Esophagus (tissue), 2 donors: ENCODE results near the gene SPTB. TPM values are rescaled to one million over a fixed set of nuclear protein-coding genes. Genes with fewer than 3 reads are reported as not detected.

Experiments
- H3K27ac ChIP-seq, 2 donors: one replicate each; pipeline ENCODE4 v1.5.1; 2013; ENCODE audit warnings: low read depth in 2 of 2, mild to moderate bottlenecking in 2 of 2, inconsistent platforms in 1 of 2, low read length in 1 of 2, moderate library complexity in 1 of 2
- H3K27me3 ChIP-seq, 2 donors: one replicate each; pipeline ENCODE4 v1.6.1; 2013; ENCODE audit warnings: low read length in 2 of 2, control low read depth in 1 of 2, mild to moderate bottlenecking in 1 of 2; ENCODE audit not compliant: insufficient read depth in 2 of 2, control insufficient read depth in 1 of 2
- H3K36me3 ChIP-seq, 2 donors: one replicate each; pipeline ENCODE4 v1.6.1; 2013; ENCODE audit warnings: low read length in 1 of 2; ENCODE audit not compliant: control insufficient read depth in 2 of 2, insufficient read depth in 2 of 2
- H3K4me1 ChIP-seq, 2 donors: one replicate each; pipeline ENCODE4 v1.6.1; 2013; ENCODE audit warnings: low read length in 1 of 2; ENCODE audit not compliant: control insufficient read depth in 2 of 2, insufficient read depth in 2 of 2
- H3K4me3 ChIP-seq, 2 donors: one replicate each; pipeline ENCODE4 v1.5.1; 2013; ENCODE audit warnings: low read length in 2 of 2, mild to moderate bottlenecking in 2 of 2, low read depth in 1 of 2, moderate library complexity in 1 of 2
- H3K9me3 ChIP-seq, 2 donors: one replicate each; pipeline ENCODE4 v1.6.1; 2013; ENCODE audit warnings: mild to moderate bottlenecking in 2 of 2, low read depth in 1 of 2, low read length in 1 of 2, moderate library complexity in 1 of 2; ENCODE audit not compliant: control insufficient read depth in 2 of 2, insufficient read depth in 1 of 2
- WGBS, 2 donors: extraction: QIAGEN DNeasy Blood & Tissue Kit; methylation state at CpG; one replicate each; pipeline ENCODE4 v1.1.7; 2013; 5-methylcytosine and 5-hydroxymethylcytosine counted together
- polyA plus RNA-seq, 2 donors: library from polyadenylated mRNA; stranded (reverse); fragments of 200-250 nt; gene quantifications; one replicate each; pipeline ENCODE4 v1.2.3, GENCODE V29; 2013
- donor health status: healthy with polysubstance abuse.
- donor health status: Bipolar disorder and iron deficiency.

SPTB gene
- polyA plus RNA-seq, 2 donors: 0.11 to 0.41 TPM

DNA sequence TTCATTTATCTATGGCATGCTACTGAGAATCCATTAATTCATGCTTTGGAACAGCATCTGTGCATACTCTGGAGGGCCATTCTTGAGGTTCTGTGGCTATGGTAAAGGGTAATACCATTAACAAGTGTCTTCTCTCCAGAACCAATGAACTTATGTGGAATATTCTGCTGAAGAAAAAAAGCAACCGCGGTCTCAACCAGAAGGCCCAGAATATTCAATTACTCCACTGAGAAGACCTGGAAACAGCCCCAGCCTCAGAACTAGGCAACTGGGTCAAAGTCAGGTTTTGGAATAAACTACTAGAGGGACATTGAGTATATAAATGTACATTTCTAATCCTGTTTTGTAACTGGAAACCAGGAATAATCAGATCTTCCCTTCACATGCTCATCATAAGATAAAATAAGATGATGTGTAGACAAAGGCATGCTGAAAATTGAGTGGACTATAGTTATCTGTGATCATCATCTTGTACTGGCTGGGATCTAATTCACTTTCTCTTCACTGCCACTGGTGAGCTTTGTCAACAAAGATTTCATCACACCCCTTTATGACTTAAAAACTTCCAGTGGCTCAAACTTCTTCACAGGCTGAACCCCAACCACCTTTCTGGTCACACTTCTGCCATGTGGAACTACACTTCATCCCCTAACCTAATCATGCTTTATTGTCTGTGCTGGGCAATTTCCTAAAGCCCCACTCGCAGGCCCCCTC is 6.0 kb downstream of the SPTB start:
- Histone ChIP-seq H3K4me3 (no peak overlapping the region), H3K27ac (no peak overlapping the region), H3K4me1 (no peaks in the 10 kb centered on the region), H3K36me3 (no peaks in the 10 kb centered on the region), H3K27me3 (peaks cover 0 to 2% of the 10 kb centered on the region in 2 donors), H3K9me3 (peaks cover 0 to 4% of the 10 kb centered on the region in 2 donors)
- 60 to 64% methylated on average over 3 of the region's 3 CpGs for WGBS, 2 donors

DNA sequence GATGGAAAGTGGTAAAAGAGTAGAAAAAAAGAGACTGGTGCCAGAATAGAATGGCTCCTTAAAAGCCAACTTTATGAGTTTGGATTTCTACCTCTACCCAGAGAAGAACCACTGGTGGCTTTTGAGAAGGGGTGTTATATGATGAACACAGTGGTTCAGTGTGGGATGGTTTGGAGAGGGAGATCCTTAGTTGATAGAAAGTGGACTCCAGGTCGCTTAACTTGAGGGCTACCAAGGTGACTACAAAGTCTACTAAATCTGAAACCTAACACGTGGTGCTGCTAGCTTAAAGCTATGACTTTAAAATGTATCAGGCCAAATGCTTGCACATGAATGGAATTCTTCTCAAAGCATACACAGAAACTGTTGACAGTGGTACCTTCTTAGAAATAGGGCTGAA is 8.4 kb downstream of the SPTB start:
- no peaks in the 10 kb centered on the region for H3K36me3 ChIP-seq
- WGBS, 2 donors: 74 to 81% methylated on average over 2 of the region's 2 CpGs
- H3K27me3 ChIP-seq: no peaks in the 10 kb centered on the region
- H3K9me3 ChIP-seq: peaks cover 0 to 4% of the 10 kb centered on the region in 2 donors
- H3K4me3 ChIP-seq: no peak overlapping the region
- no peak overlapping the region for H3K27ac ChIP-seq
- H3K4me1 ChIP-seq: peaks cover 0 to under 1% of the 10 kb centered on the region in 2 donors

DNA sequence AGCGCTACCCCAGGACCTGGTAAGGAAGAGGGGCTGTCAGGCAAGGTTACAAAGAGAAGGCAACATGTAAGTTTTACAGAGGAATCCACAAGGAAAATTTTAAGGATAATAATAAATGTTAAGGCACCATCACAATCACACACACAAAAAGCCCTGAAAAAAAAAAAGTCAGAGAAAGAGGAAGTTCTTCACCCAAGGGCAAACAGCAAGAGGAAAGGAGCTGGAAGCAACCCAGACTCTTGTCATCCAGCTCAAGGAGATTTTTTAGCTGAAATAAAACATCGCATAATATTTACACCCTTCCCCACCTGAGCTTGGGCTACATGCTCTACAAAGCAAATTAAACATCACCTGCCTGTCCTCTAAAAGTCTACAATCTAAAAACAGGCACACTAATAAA is 9.5 kb downstream of the SPTB start:
- Histone ChIP-seq H3K9me3 (peaks cover 0 to 4% of the 10 kb centered on the region in 2 donors), H3K36me3 (no peaks in the 10 kb centered on the region)
- 53 to 63% methylated on average over 2 of the region's 2 CpGs for WGBS, 2 donors

DNA sequence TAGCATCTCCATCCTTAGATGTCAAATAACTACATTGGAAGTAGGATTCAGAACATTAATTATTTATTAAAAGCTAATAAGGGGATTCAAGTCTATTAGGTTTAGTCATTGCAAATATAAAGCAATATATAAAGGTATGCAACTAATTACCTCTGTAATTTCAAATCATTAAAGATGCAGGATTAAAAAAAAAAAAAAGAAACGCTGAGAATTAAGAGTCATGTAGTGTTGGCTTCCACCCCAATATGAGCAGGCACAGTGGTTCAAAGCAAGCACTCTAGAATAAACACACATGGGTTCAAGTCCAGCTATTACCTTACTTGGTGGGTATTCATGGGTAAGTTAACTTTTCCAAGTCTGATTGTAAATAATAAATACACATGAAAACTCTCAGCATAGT is 10.9 kb downstream of the SPTB start:
- whole genome bisulfite sequencing, 2 donors: 69 to 80% methylated on average over 1 of the region's 1 CpG
- Histone ChIP-seq H3K27ac (no peak overlapping the region), H3K36me3 (no peaks in the 10 kb centered on the region), H3K27me3 (no peaks in the 10 kb centered on the region), H3K9me3 (peaks cover 0 to 4% of the 10 kb centered on the region in 2 donors), H3K4me3 (no peak overlapping the region), H3K4me1 (peaks cover 0 to 2% of the 10 kb centered on the region in 2 donors)

More for the DNA sequence above, 9.5 kb downstream of the SPTB start:
- Histone ChIP-seq H3K27me3 (no peaks in the 10 kb centered on the region), H3K4me1 (peaks cover 0 to 2% of the 10 kb centered on the region in 2 donors), H3K27ac (no peak overlapping the region), H3K4me3 (no peak overlapping the region)

DNA sequence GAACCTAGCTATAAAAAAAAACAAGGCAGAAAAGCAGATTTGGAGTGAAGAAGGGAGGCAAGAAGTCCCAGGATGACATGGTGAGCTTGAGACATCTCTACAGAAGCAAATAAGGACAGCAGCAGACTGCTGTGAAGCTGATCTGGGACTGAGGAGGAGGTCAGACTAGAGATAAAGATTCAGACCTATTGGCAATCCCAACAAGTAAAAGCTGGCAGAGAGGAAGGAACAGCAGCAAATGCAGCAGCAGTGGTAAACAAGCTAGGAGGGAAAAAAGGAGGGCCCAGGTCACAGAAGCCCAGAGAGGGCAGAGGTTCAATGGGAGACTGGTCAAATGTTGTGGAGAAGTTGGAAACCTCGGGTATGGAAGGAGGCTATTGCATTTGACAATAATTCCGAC is 11.3 kb downstream of the SPTB start:
- 86 to 89% methylated on average over 2 of the region's 2 CpGs for WGBS, 2 donors
- no peak overlapping the region for H3K27ac ChIP-seq
- H3K27me3 ChIP-seq: no peaks in the 10 kb centered on the region
- H3K4me1 ChIP-seq: peaks cover 0 to 2% of the 10 kb centered on the region in 2 donors
- peaks cover 0 to 4% of the 10 kb centered on the region in 2 donors for H3K9me3 ChIP-seq
- no peaks in the 10 kb centered on the region for H3K36me3 ChIP-seq
- no peak overlapping the region for H3K4me3 ChIP-seq

DNA sequence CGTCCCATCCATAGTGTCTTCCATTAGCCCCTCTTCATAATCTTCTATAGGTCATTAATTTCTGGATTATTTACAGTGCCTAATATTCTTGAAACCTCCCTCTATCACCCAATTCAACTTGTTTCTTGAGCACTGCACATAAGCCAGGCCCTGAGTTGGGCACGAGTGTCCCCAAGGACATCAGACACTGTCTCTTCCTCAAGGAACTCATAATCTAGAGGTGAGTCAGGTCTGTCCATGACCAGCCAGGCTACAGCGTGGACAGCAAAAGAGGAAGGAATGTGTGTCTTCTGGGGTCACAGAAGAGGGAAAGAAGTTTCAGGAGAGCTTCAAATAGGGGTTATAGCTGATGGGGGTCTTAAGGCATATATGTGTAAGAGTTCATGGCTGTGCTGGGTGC is 12.5 kb downstream of the SPTB start:
- 85 to 93% methylated on average over 3 of the region's 3 CpGs for WGBS, 2 donors
- Histone ChIP-seq H3K27ac (no peak overlapping the region), H3K36me3 (no peaks in the 10 kb centered on the region), H3K4me1 (peaks cover 0 to 2% of the 10 kb centered on the region in 2 donors), H3K9me3 (no peaks in the 10 kb centered on the region), H3K4me3 (no peak overlapping the region), H3K27me3 (no peaks in the 10 kb centered on the region)

DNA sequence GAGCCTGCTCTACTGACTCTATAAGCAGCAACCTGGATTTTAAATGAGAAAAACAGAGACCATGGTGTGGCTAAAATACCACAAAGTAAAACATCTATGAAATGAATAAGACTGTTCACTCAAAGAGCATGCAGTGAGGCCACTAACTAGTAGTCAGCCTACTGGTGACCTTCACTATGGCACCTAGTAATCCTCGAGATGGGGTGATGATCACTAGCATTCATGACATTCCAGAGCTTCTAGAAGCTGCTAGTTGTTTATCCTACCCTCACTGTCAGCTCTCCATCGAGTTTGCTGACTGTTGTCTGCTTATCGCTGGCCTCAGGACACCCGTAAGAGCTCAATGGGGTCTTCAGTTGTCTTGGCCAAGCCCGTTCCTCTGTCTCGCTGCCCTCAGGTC is 13.7 kb downstream of the SPTB start:
- Histone ChIP-seq H3K36me3 (no peaks in the 10 kb centered on the region), H3K9me3 (no peaks in the 10 kb centered on the region), H3K4me1 (peaks cover 0 to 2% of the 10 kb centered on the region in 2 donors), H3K27me3 (no peaks in the 10 kb centered on the region), H3K4me3 (no peak overlapping the region), H3K27ac (no peak overlapping the region)
- 73 to 79% methylated on average over 6 of the region's 6 CpGs for WGBS, 2 donors

DNA sequence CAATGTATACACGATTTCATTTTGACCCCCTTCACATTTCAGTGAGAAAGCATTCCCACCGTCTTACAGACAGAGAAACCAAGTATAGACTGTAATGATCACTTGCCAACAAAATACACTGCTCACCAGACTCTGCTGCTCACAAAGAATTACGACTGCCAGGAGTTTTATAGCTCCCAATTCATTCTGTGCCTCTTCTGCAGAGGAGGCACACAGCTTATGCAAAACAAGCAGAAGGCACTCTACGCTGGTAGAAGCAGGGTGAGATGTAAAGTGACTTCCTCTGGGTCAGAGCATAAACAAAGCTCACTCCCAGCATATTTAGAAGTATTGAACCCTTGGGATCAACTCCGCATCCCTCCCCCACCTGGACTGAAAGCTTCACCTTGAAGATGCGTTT is 14.6 kb downstream of the SPTB start:
- Histone ChIP-seq H3K36me3 (no peaks in the 10 kb centered on the region), H3K9me3 (no peaks in the 10 kb centered on the region), H3K4me3 (no peak overlapping the region), H3K4me1 (peaks cover 0 to 2% of the 10 kb centered on the region in 2 donors), H3K27ac (no peak overlapping the region), H3K27me3 (no peaks in the 10 kb centered on the region)
- WGBS, 2 donors: 75 to 77% methylated on average over 6 of the region's 6 CpGs

DNA sequence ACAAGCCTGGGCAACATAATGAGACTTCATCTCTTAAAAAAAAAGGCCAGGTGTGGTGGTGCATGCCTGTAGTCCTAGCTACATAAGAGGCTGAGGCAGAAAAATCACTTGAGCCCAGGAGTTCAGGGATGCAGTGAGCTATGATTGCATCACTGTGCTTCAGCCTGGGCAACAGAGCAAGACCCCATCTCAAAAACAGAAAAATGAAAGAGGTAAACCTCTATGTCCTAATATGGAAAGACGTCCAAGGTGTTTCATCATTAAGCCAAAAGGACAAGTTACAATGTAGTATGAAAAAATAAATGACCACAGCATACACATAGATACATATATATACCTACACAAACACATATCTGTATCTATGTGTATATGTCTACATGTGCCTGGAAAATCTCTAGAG is 15.4 kb downstream of the SPTB start:
- Histone ChIP-seq H3K9me3 (no peaks in the 10 kb centered on the region), H3K27ac (no peak overlapping the region), H3K4me3 (no peak overlapping the region), H3K4me1 (peaks cover 0 to 2% of the 10 kb centered on the region in 2 donors), H3K36me3 (no peaks in the 10 kb centered on the region), H3K27me3 (no peaks in the 10 kb centered on the region)
- 88 to 90% methylated on average over 1 of the region's 1 CpG for WGBS, 2 donors

DNA sequence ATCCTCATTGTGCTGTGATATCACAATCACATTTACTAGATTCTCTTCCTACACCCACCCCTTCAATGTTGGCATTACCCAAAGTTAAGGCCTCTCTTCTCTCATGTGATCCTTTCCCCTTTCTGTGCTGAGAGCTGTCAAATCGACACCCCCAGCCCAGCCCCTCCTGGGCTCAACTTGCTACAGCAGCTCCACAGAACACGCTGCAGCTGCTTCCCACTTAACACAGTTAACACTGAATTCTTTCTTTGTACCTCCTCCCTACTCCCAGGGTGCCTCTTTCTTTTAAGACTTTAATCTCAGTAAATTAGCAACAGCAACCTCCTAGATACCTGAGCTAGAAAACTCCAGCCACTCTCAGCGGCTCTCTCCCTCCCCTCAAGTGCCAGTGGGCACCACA is 17.8 kb downstream of the SPTB start:
- Histone ChIP-seq H3K4me3 (no peak overlapping the region), H3K4me1 (peaks cover 0 to 2% of the 10 kb centered on the region in 2 donors), H3K9me3 (no peaks in the 10 kb centered on the region), H3K36me3 (no peaks in the 10 kb centered on the region), H3K27me3 (no peaks in the 10 kb centered on the region), H3K27ac (no peak overlapping the region)
- WGBS, 2 donors: 50 to 56% methylated on average over 3 of the region's 3 CpGs
